Hypothalamus (tissue), 51 donors: ENCODE data around the gene DVL1.

Experiments
- DNase-seq, 51 donors: peaks; one replicate each; lab custom pipeline; 2025; lab: John Stamatoyannopoulos, UW

Gene DVL1

GRCh38 chr1:1291023-1291528, 58.1 kb downstream of the DVL1 start:
- peak in 3 of 51 donors; percentile 23 to 31 (median 26) for DNase-seq

- DNase-seq, result peak in 6 of 51 donors; percentile 20 to 56 (median 32)
Measured at GRCh38 chr1:1290238-1290731, 58.9 kb downstream of the DVL1 start.

DNA sequence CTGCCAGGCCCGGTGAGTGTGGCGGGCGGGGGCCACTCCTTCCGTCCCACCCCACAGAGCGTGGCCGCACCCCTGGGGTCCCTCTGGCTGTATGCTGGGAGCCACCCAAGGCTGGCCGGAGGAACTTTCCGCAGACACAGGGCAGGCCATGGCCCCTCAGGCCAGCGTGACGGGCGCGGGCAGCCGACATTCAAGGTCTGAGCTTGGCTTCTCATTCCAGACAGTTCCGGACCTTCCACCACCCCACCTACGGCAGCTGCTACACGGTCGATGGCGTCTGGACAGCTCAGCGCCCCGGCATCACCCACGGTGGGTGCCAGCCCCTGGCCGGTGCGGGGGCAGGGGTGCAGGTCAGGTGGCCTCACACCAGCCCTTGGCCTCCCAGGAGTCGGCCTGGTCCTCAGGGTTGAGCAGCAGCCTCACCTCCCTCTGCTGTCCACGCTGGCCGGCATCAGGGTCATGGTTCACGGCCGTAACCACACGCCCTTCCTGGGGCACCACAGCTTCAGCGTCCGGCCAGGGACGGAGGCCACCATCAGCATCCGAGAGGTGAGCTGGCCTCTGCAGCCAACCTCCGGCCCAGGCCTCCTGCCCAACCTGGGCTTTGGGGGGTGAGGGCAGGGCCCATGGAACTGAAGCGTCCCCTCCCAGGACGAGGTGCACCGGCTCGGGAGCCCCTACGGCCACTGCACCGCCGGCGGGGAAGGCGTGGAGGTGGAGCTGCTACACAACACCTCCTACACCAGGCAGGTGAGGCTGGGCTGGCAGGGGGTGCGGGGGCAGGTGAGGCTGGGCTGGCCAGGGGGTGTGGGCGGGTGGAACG, 61.7 kb downstream of the DVL1 start:
- no peak for DNase-seq

- no peak for DNase-seq
Measured at GRCh38 chr1:1286313-1287261, 62.6 kb downstream of the DVL1 start.

GRCh38 chr1:1285611-1286311, 63.5 kb downstream of the DVL1 start:
- DNase-seq, result no peak
